IMR-90 (cell line): ENCODE measurements around the gene ANTXR2. TPM values are rescaled to one million over a fixed set of nuclear protein-coding genes. Genes with fewer than 3 reads are reported as not detected.
A peak's percentile ranks its signal among the peaks of the same experiment; 100 is the strongest.

Experiments
- ATAC-seq: fragments of 200-7000 bp; cut with Tn5 transposase; 2 replicates; pipeline ENCODE4 v1.9.1; 2020; ENCODE audit warnings: low read depth, mild to moderate bottlenecking, moderate library complexity
- BruUV-seq: library from RNA; stranded (reverse); fragments of 400-500 nt; replicated peaks from 2 replicates; lab custom pipeline; 2021; lab: Mats Ljungman, UMichigan
- CTCF ChIA-PET: fragments of 300-600 bp; formaldehyde crosslinking; extraction: SDS; loops from one replicate; lab custom pipeline; 2021; ENCODE audit warnings: antibody characterized with exemption; lab: Yijun Ruan, JAX
- POLR2A ChIA-PET: fragments of 300-600 bp; sonication (Branson Sonifier 250); formaldehyde crosslinking; loops from one replicate; lab custom pipeline; 2022; ENCODE audit warnings: antibody characterized with exemption; ENCODE audit not compliant: unreplicated experiment; lab: Charles Lee
- DNase-seq: peaks from one replicate; pipeline ENCODE4 v3.0.0; 2013
- H2AFZ ChIP-seq: replicated peaks from 2 replicates; pipeline ENCODE3; 2013; ENCODE audit warnings: low read length, mild to moderate bottlenecking; ENCODE audit not compliant: poor library complexity
- H2AK5ac ChIP-seq: 2 replicates; pipeline ENCODE4 v1.6.1; 2013; ENCODE audit warnings: low read depth, low read length, inconsistent platforms
- H2AK9ac ChIP-seq: replicated peaks from 2 replicates; pipeline ENCODE3; 2013; ENCODE audit warnings: mild to moderate bottlenecking, low read depth, low read length, moderate library complexity; ENCODE audit not compliant: poor library complexity
- H2BK120ac ChIP-seq: 2 replicates; pipeline ENCODE4 v1.6.1; 2013; ENCODE audit warnings: low read depth, low read length, inconsistent platforms
- H2BK15ac ChIP-seq: 3 replicates; pipeline ENCODE4 v1.6.1; 2013; ENCODE audit warnings: low read depth, low read length, inconsistent platforms
- H2BK20ac ChIP-seq: 2 replicates; pipeline ENCODE4 v1.6.1; 2013; ENCODE audit warnings: low read depth, mild to moderate bottlenecking, inconsistent platforms, low read length, moderate library complexity
- H2BK5ac ChIP-seq: 2 replicates; pipeline ENCODE4 v1.6.1; 2013; ENCODE audit warnings: mild to moderate bottlenecking, low read depth, low read length, inconsistent platforms; ENCODE audit not compliant: poor library complexity, severe bottlenecking
- H3K14ac ChIP-seq: replicated peaks from 2 replicates; pipeline ENCODE4 v1.6.1; 2013; ENCODE audit warnings: low read depth, low read length, inconsistent platforms
- H3K18ac ChIP-seq: 2 replicates; pipeline ENCODE4 v1.6.1; 2013; ENCODE audit warnings: low read depth, low read length, control low read depth
- H3K23ac ChIP-seq: 2 replicates; pipeline ENCODE4 v1.6.1; 2013; ENCODE audit warnings: low read depth, low read length, inconsistent platforms
- H3K27ac ChIP-seq: 2 replicates; pipeline ENCODE4 v1.5.1; 2013; ENCODE audit warnings: mild to moderate bottlenecking, control low read depth, low read length; ENCODE audit not compliant: insufficient read depth
- H3K27me3 ChIP-seq: 2 replicates; pipeline ENCODE4 v1.6.1; 2013; ENCODE audit warnings: low read length; ENCODE audit not compliant: control insufficient read depth, insufficient read depth
- H3K36me3 ChIP-seq: 2 replicates; pipeline ENCODE4 v1.6.1; 2013; ENCODE audit warnings: low read length, mixed read lengths; ENCODE audit not compliant: control insufficient read depth, insufficient read depth
- H3K4ac ChIP-seq: 2 replicates; pipeline ENCODE4 v1.6.1; 2013; ENCODE audit warnings: low read depth, low read length, inconsistent platforms
- H3K4me1 ChIP-seq: 2 replicates; pipeline ENCODE4 v1.6.1; 2013; ENCODE audit warnings: low read length, mixed read lengths; ENCODE audit not compliant: control insufficient read depth, insufficient read depth
- H3K4me2 ChIP-seq: 2 replicates; pipeline ENCODE4 v1.6.1; 2013; ENCODE audit warnings: low read depth, mild to moderate bottlenecking, control low read depth, low read length, moderate library complexity
- H3K4me3 ChIP-seq: 2 replicates; pipeline ENCODE4 v1.5.1; 2013; ENCODE audit warnings: low read depth, mild to moderate bottlenecking, control low read depth, low read length, moderate library complexity; ENCODE audit not compliant: insufficient read depth
- H3K56ac ChIP-seq: 2 replicates; pipeline ENCODE4 v1.6.1; 2013; ENCODE audit warnings: low read length, inconsistent platforms; ENCODE audit not compliant: insufficient read depth; ENCODE audit errors: extremely low read depth
- H3K79me1 ChIP-seq, 2 experiments: 2 replicates each; pipeline ENCODE4 v1.6.1; 2013; ENCODE audit warnings: low read length in 2 of 2, inconsistent platforms in 1 of 2, low read depth in 1 of 2
- H3K9ac ChIP-seq: 2 replicates; pipeline ENCODE4 v1.6.1; 2013; ENCODE audit warnings: low read depth, low read length, control low read depth
- H3K9me1 ChIP-seq: 2 replicates; pipeline ENCODE4 v1.6.1; 2013; ENCODE audit warnings: low read length, inconsistent platforms; ENCODE audit not compliant: insufficient read depth
- H3K9me3 ChIP-seq: 2 replicates; pipeline ENCODE4 v1.6.1; 2013; ENCODE audit warnings: low read length; ENCODE audit not compliant: control insufficient read depth, insufficient read depth
- H4K20me1 ChIP-seq: 2 replicates; pipeline ENCODE4 v1.6.1; 2013; ENCODE audit warnings: low read length, inconsistent platforms; ENCODE audit not compliant: insufficient read depth
- H4K5ac ChIP-seq: 2 replicates; pipeline ENCODE4 v1.6.1; 2013; ENCODE audit warnings: mild to moderate bottlenecking, low read depth, low read length, control low read depth
- H4K8ac ChIP-seq, 2 experiments: 2 replicates each; pipeline ENCODE4 v1.6.1; 2013; ENCODE audit warnings: low read depth in 2 of 2, low read length in 2 of 2, control low read depth in 1 of 2, inconsistent platforms in 1 of 2
- H4K91ac ChIP-seq: 2 replicates; pipeline ENCODE4 v1.6.1; 2013; ENCODE audit warnings: low read depth, low read length, inconsistent platforms; ENCODE audit not compliant: insufficient read depth
- BHLHE40 ChIP-seq: fragments of 150-350 bp; IDR thresholded peaks from 2 replicates; pipeline ENCODE4 v1.6.1; 2016; ENCODE audit warnings: mild to moderate bottlenecking, low read depth, low read length
- CHD1 ChIP-seq: IDR thresholded peaks from 2 replicates; pipeline ENCODE4 v1.6.1; 2012; ENCODE audit warnings: low read depth, low read length, improper control_type of control experiment
- MAFK ChIP-seq: IDR thresholded peaks from 2 replicates; pipeline ENCODE4 v1.6.1; 2012; ENCODE audit warnings: low read depth, low read length, improper control_type of control experiment
- MAZ ChIP-seq: IDR thresholded peaks from 2 replicates; pipeline ENCODE4 v1.6.1; 2012; ENCODE audit warnings: low read depth, mild to moderate bottlenecking, low read length, improper control_type of control experiment, moderate library complexity, borderline replicate concordance
- MXI1 ChIP-seq: IDR thresholded peaks from 2 replicates; pipeline ENCODE4 v1.6.1; 2012; ENCODE audit warnings: low read depth, mild to moderate bottlenecking, low read length, moderate library complexity, borderline replicate concordance
- RAD21 ChIP-seq: IDR thresholded peaks from 2 replicates; pipeline ENCODE4 v1.6.1; 2012; ENCODE audit warnings: low read length, improper control_type of control experiment
- SMC3 ChIP-seq: fragments of 150-350 bp; IDR thresholded peaks from 2 replicates; pipeline ENCODE4 v1.6.1; 2016; ENCODE audit warnings: low read depth, mild to moderate bottlenecking, antibody characterized with exemption, low read length, moderate library complexity
- WGBS, 2 experiments: methylation state at CpG; one replicate each; pipeline versions ENCODE4 v1.1.5 to v1.1.7; 2013; ENCODE audit warnings: missing lambda C conversion rate in 2 of 2; ENCODE audit not compliant: insufficient read length in 1 of 2; ENCODE audit errors: extremely low coverage in 2 of 2; 5-methylcytosine and 5-hydroxymethylcytosine counted together
- dilution Hi-C: fragments of 300-500 bp; cut with HindIII; formaldehyde crosslinking; loops from one replicate; pipeline ENCODE4 v1.14.3; 2018; ENCODE audit warnings: low sequenced_read_pairs; ENCODE audit not compliant: unreplicated experiment
- in situ Hi-C: fragments of 300-500 bp; cut with MboI; formaldehyde crosslinking; loops from 3 replicates; pipeline ENCODE4 v1.14.3; 2019; ENCODE audit warnings: low sequenced_read_pairs, inconsistent platforms, mixed read lengths
- intact Hi-C: fragments of 100-400 bp; cut with micrococcal nuclease; formaldehyde crosslinking; loops from 2 replicates; pipeline ENCODE4 v1.10.0; 2022
- polyA plus RNA-seq, 3 experiments: library from polyadenylated mRNA; depleted of rRNA; stranded (reverse); fragments of >200 nt; gene quantifications; 2 replicates each; pipeline ENCODE4 v1.2.3, GENCODE V29; 2012; ENCODE audit warnings: low replicate concordance in 1 of 3
- total RNA-seq: library from RNA; depleted of rRNA; stranded (reverse); fragments of >200 nt; gene quantifications from 2 replicates; pipeline ENCODE4 v1.2.3, GENCODE V29; 2012

ANTXR2 gene
- total and polyA plus RNA-seq, 2 of the 4 experiments (the other 2 are of a cell fraction) = 46.8 to 88.5 TPM

DNA sequence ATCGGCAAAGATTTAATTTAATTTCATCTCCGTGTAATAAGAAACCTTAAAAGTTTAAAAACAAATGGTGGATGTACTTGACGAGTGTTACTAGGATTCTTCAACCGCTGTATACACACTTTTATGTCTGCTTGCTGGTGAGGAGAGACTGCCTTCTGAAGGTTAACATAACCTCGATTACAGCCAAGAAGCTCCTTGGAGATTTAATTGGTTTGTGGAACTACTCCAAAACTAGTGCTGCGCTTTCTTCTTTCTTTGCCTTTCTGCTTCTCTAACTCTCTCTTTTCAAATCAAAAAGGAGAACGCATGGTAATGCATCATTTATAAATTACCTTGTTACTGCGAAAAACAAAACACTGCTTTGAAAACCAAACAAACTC lies 109.0 kb downstream of the ANTXR2 start:
- ATAC-seq (no peak), DNase-seq (no peak)
- Histone ChIP-seq H4K91ac (no peak overlapping the region), H4K20me1 (no peaks in the 10 kb centered on the region), H2AFZ (no peak overlapping the region), H3K4me2 (no peak overlapping the region), H2BK15ac (no peak overlapping the region), H3K79me1 (peaks cover 3 to 5% of the 10 kb centered on the region in 2 experiments; a peak in 2 of 4 replicates), H2BK5ac (no peak overlapping the region), H3K18ac (no peak overlapping the region), H3K36me3 (peaks cover 11% of the 10 kb centered on the region), H2AK9ac (no peak overlapping the region), H3K9me3 (no peaks in the 10 kb centered on the region), H3K14ac (no peak overlapping the region), H3K23ac (no peak overlapping the region), H3K4me1 (no peaks in the 10 kb centered on the region; the same call in 1 of the 2 replicates), H3K9ac (no peak overlapping the region), H2AK5ac (no peak overlapping the region), H3K27me3 (no peaks in the 10 kb centered on the region), H2BK120ac (no peak overlapping the region), H3K9me1 (no peaks in the 10 kb centered on the region; the same call in 1 of the 2 replicates), H4K8ac (0 out of 4 replicates have a peak overlapping the region, but pooled peaks of 1 of the 2 experiments have one; percentile 24), H3K56ac (no peak overlapping the region), H2BK20ac (no peak overlapping the region), H4K5ac (no peak overlapping the region), H3K4me3 (no peak overlapping the region), H3K4ac (no peak overlapping the region), H3K27ac (no peak overlapping the region)
- CTCF ChIA-PET = no interaction called here
- no peak for TF ChIP-seq MXI1
- TF ChIP-seq BHLHE40 = no peak
- TF ChIP-seq SMC3 = no peak
- no peak for TF ChIP-seq RAD21
- no peak for TF ChIP-seq CHD1
- 0 out of 2 replicates have a peak, but pooled peaks have one; percentile 26 for TF ChIP-seq MAFK
- no peak for TF ChIP-seq MAZ
- POLR2A ChIA-PET = no interaction called here
- WGBS, 2 experiments = no CpG with 5 or more reads among the region's 8 CpGs
- intact Hi-C loops (no loop called here), dilution Hi-C loops (no loop called here), in situ Hi-C loops (no loop called here)
- BruUV-seq = no TSS peak
